Measurements from ENCODE around the gene NOL12.
"Not testable (repeated sequence)": the region's sequence is repeated elsewhere in the genome, so short reads cannot be mapped to it uniquely, and the experiment has no call there.

The NOL12 gene

GRCh38 chr22:37650463-37651136 lies 35.5 kb upstream of the NOL12 start:
- Mint-ChIP-seq H3K36me3 (ENCODE audit: insufficient read depth) (peaks cover 78% of the 10 kb centered on the region), H3K27ac (ENCODE audit: low read depth) (no peak overlapping the region), H3K4me1 (no peaks in the 10 kb centered on the region), H3K27me3 (no peaks in the 10 kb centered on the region), H3K4me3 (no peak overlapping the region), H3K9me3 (no peaks in the 10 kb centered on the region)
- no peak for DNase-seq (ENCODE audit: low spot score in 2 of 2)
- no peak for ATAC-seq (replicated peaks; ENCODE audit: extremely low read depth, poor library complexity, severe bottlenecking)

DNA sequence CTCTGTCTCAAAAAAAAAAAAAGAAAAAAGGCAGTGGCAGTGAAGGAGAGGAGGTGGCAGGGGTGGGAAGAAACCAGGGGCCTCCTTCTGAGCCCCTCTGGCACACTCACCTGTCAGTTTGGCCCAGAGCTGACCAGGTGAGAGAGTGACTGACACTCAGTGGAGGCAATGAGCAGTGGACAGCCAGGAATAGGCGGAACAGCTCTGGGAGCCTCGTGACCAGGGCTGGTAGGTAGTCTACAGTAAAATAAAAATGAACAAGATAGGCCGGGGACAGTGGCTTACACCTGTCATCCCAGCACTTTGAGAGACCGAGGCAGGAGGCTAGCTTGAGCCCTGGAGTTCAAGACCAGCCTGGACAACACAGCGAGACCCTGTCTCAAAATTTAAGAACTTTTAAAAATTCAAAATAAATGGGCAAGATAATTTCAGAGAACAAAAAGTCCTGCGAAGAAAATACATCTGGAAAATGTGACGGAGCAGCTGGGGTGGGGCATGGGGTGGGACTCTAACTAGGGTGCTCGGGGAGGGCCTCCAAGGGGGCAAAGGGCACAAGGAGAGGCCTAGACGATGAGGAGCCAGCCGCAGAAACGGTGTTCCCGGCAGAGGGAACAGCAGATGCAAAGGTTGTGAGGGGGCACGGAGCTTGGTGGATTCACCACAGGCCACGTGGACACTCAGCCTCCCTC lies 31.4 kb upstream of the NOL12 start:
- Mint-ChIP-seq H3K4me3 (no peak overlapping the region), H3K9me3 (no peaks in the 10 kb centered on the region), H3K27me3 (no peaks in the 10 kb centered on the region), H3K36me3 (ENCODE audit: insufficient read depth) (peaks cover 55% of the 10 kb centered on the region), H3K4me1 (peaks cover 15% of the 10 kb centered on the region), H3K27ac (ENCODE audit: low read depth) (peak overlapping the region; percentile 35)
- DNase-seq (ENCODE audit: low spot score in 2 of 2) (no peak), ATAC-seq (replicated peaks; ENCODE audit: extremely low read depth, poor library complexity, severe bottlenecking) (no peak)

GRCh38 chr22:37655252-37655563 lies 30.9 kb upstream of the NOL12 start:
- no peak for ATAC-seq (replicated peaks; ENCODE audit: extremely low read depth, poor library complexity, severe bottlenecking)
- H3K4me3 Mint-ChIP-seq: no peak overlapping the region
- no peak overlapping the region for H3K27ac Mint-ChIP-seq (ENCODE audit: low read depth)
- no peak for DNase-seq (ENCODE audit: low spot score in 2 of 2)
- no peaks in the 10 kb centered on the region for H3K9me3 Mint-ChIP-seq
- H3K4me1 Mint-ChIP-seq: peaks cover 20% of the 10 kb centered on the region
- no peaks in the 10 kb centered on the region for H3K27me3 Mint-ChIP-seq
- peaks cover 51% of the 10 kb centered on the region for H3K36me3 Mint-ChIP-seq (ENCODE audit: insufficient read depth)

DNA sequence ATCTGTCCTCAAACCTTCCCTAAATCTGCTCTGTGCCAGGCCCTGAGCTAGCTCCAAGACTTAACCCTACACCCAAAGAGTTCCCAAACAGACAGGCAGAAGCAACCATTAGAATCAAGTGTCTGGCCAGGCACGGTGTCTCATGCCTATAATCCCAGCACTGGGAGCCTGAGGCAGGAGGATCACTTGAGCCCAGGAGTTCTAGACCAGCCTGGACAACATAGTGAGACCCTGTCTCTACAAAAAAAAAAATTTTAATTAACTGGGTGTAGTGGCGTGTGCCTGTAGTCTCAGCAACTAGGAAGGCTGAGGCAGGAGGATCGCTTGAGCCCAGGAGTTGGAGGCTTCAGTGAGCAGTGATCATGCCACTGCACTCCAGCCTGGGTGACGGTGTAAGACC lies 29.6 kb upstream of the NOL12 start:
- H3K9me3 Mint-ChIP-seq: not testable (repeated sequence)

DNA sequence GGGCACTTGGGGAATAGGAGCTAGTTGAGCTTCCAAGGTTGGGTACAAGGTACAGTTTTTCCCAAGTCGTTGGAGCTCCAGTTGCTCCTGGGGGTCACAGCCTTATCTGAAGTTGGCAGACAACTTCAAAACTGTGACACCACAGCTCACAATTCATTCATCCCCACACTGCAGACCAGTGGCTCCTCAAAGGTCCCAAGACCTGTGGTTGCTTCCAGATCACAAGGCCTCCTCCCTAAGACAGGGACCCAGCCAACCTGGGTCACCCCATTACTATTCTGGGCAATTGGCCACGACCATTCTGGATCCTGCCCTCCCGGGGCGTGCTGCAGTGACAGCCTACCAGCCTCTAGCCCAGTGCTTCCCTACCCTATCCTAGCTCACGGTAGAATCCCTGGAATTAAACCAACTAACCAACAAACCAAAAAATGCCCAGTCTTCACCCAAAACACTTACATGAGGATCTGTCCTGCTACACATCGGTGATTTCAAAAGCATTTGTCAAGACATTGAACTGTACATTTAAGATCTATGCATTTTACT lies 28.5 kb upstream of the NOL12 start:
- H3K27me3 Mint-ChIP-seq: no peaks in the 10 kb centered on the region
- H3K9me3 Mint-ChIP-seq: no peaks in the 10 kb centered on the region
- ATAC-seq (replicated peaks; ENCODE audit: extremely low read depth, poor library complexity, severe bottlenecking) (no peak), DNase-seq (ENCODE audit: low spot score in 2 of 2) (no peak)
- peak overlapping the region; percentile 75 for H3K27ac Mint-ChIP-seq (ENCODE audit: low read depth)
- H3K4me1 Mint-ChIP-seq: peaks cover 41% of the 10 kb centered on the region
- H3K36me3 Mint-ChIP-seq (ENCODE audit: insufficient read depth): peaks cover 29% of the 10 kb centered on the region
- H3K4me3 Mint-ChIP-seq: peak overlapping the region; percentile 70

More for the DNA sequence above, 29.6 kb upstream of the NOL12 start:
- H3K27ac Mint-ChIP-seq (ENCODE audit: low read depth); ATAC-seq (replicated peaks; ENCODE audit: extremely low read depth, poor library complexity, severe bottlenecking); DNase-seq (ENCODE audit: low spot score in 2 of 2); H3K4me3 Mint-ChIP-seq; H3K27me3 Mint-ChIP-seq: not testable (repeated sequence)
- Mint-ChIP-seq H3K4me1 (peaks cover 34% of the 10 kb centered on the region), H3K36me3 (ENCODE audit: insufficient read depth) (peaks cover 39% of the 10 kb centered on the region)

- Mint-ChIP-seq H3K9me3 (no peaks in the 10 kb centered on the region), H3K36me3 (ENCODE audit: insufficient read depth) (peaks cover 21% of the 10 kb centered on the region), H3K4me3 (peak within 1 kb of the TSS; percentile 76), H3K27ac (ENCODE audit: low read depth) (peak within 1 kb of the TSS; percentile 75), H3K4me1 (peaks cover 41% of the 10 kb centered on the region), H3K27me3 (no peaks in the 10 kb centered on the region)
- peak; percentile 93 for ATAC-seq (replicated peaks; ENCODE audit: extremely low read depth, poor library complexity, severe bottlenecking)
- DNase-seq (ENCODE audit: low spot score in 2 of 2): peak; percentile 96 to 97
Measured at GRCh38 chr22:37658133-37659065, 27.7 kb upstream of the NOL12 start, which contains the start of gene PDXP. TSS of gene PDXP (plus strand) at chr22:37658723. CDS start at chr22:37658783, 60 bp downstream.

- Mint-ChIP-seq H3K4me3 (peak overlapping the region; percentile 76), H3K27me3 (no peaks in the 10 kb centered on the region), H3K27ac (ENCODE audit: low read depth) (no peak overlapping the region), H3K36me3 (ENCODE audit: insufficient read depth) (peaks cover 15% of the 10 kb centered on the region), H3K4me1 (peaks cover 41% of the 10 kb centered on the region), H3K9me3 (no peaks in the 10 kb centered on the region)
- DNase-seq (ENCODE audit: low spot score in 2 of 2): no peak
- ATAC-seq (replicated peaks; ENCODE audit: extremely low read depth, poor library complexity, severe bottlenecking): no peak
Measured at GRCh38 chr22:37659066-37659896, 26.9 kb upstream of the NOL12 start.

- Mint-ChIP-seq H3K4me1 (peaks cover 41% of the 10 kb centered on the region), H3K27ac (ENCODE audit: low read depth) (peak overlapping the region; percentile 46), H3K27me3 (no peaks in the 10 kb centered on the region), H3K36me3 (ENCODE audit: insufficient read depth) (peaks cover 12% of the 10 kb centered on the region), H3K9me3 (no peaks in the 10 kb centered on the region), H3K4me3 (peak overlapping the region; percentile 76)
- DNase-seq (ENCODE audit: low spot score in 2 of 2) (no peak), ATAC-seq (replicated peaks; ENCODE audit: extremely low read depth, poor library complexity, severe bottlenecking) (no peak)
Measured at GRCh38 chr22:37659897-37660708, 26.0 kb upstream of the NOL12 start.

DNA sequence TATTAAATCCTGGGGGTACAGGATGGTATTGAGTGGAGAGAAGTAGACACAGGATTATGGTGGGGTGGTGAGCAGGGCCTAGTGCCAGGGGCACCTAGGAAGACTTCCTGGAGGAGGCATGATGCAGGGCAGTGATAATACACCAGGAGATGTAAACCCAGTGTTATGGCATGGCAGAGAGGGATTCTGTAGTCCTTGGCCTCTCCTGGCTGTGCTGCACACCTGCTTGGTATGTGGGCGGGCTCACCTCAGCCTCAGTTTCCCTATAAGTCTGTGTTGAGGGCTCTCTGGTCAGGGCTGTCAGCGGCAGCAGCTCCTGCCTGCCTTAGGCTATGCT lies 25.5 kb upstream of the NOL12 start:
- H3K9me3 Mint-ChIP-seq: no peaks in the 10 kb centered on the region
- no peaks in the 10 kb centered on the region for H3K27me3 Mint-ChIP-seq
- peaks cover 41% of the 10 kb centered on the region for H3K4me1 Mint-ChIP-seq
- ATAC-seq (replicated peaks; ENCODE audit: extremely low read depth, poor library complexity, severe bottlenecking) (no peak), DNase-seq (ENCODE audit: low spot score in 2 of 2) (no peak)
- H3K36me3 Mint-ChIP-seq (ENCODE audit: insufficient read depth): peaks cover 12% of the 10 kb centered on the region
- H3K27ac Mint-ChIP-seq (ENCODE audit: low read depth): peak overlapping the region; percentile 46
- H3K4me3 Mint-ChIP-seq: peak overlapping the region; percentile 76

- no peaks in the 10 kb centered on the region for H3K27me3 Mint-ChIP-seq
- DNase-seq (ENCODE audit: low spot score in 2 of 2): no peak
- peak overlapping the region; percentile 11 for H3K4me3 Mint-ChIP-seq
- peaks cover 10% of the 10 kb centered on the region for H3K36me3 Mint-ChIP-seq (ENCODE audit: insufficient read depth)
- no peak for ATAC-seq (replicated peaks; ENCODE audit: extremely low read depth, poor library complexity, severe bottlenecking)
- peaks cover 41% of the 10 kb centered on the region for H3K4me1 Mint-ChIP-seq
- no peaks in the 10 kb centered on the region for H3K9me3 Mint-ChIP-seq
- no peak overlapping the region for H3K27ac Mint-ChIP-seq (ENCODE audit: low read depth)
Measured at GRCh38 chr22:37661160-37661924, 24.8 kb upstream of the NOL12 start.

DNA sequence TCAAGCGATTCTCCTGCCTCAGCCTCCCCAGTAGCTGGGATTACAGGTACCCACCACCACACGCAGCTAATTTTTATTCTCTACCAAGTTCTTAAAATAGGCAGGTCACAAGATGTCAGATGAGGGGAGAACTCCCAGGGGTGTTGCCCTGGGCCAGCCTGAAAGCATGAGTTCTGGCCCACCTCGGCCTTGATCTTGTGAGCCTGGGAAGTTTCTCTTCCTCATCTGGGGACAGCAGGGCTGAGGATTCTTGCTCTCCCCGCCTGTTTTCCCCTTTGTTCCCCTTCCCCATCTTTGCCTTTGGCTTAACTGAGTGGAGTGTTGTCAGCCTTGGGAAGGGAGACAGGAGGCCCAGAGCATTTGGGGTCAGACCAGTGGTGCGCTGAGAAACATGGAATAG lies 24.1 kb upstream of the NOL12 start:
- Mint-ChIP-seq H3K36me3 (ENCODE audit: insufficient read depth) (peaks cover 7% of the 10 kb centered on the region), H3K9me3 (no peaks in the 10 kb centered on the region), H3K4me3 (no peak overlapping the region), H3K27me3 (no peaks in the 10 kb centered on the region), H3K27ac (ENCODE audit: low read depth) (no peak overlapping the region), H3K4me1 (peaks cover 41% of the 10 kb centered on the region)
- ATAC-seq (replicated peaks; ENCODE audit: extremely low read depth, poor library complexity, severe bottlenecking): no peak
- no peak for DNase-seq (ENCODE audit: low spot score in 2 of 2)
